Osteocyte (in vitro differentiated cells): ENCODE results near the gene GFY. TPM values are rescaled to one million over a fixed set of nuclear protein-coding genes. Genes with fewer than 3 reads are reported as not detected.
A peak's percentile ranks its signal among the peaks of the same experiment; 100 is the strongest.

Experiments used
- DNase-seq: peaks from one replicate; pipeline ENCODE4 v3.0.0; 2021; ENCODE audit warnings: mixed read lengths; ENCODE audit not compliant: unreplicated experiment; ENCODE audit errors: extremely low spot score
- H3K27ac Mint-ChIP-seq: one replicate; pipeline ENCODE4 v1.8.0; 2021; ENCODE audit warnings: mild to moderate bottlenecking, mixed read lengths; ENCODE audit not compliant: unreplicated experiment
- H3K27me3 Mint-ChIP-seq: one replicate; pipeline ENCODE4 v1.8.0; 2021; ENCODE audit warnings: mixed read lengths; ENCODE audit not compliant: unreplicated experiment
- H3K36me3 Mint-ChIP-seq: one replicate; pipeline ENCODE4 v1.8.0; 2021; ENCODE audit warnings: mixed read lengths; ENCODE audit not compliant: unreplicated experiment
- H3K4me1 Mint-ChIP-seq: one replicate; pipeline ENCODE4 v1.8.0; 2021; ENCODE audit warnings: mixed read lengths; ENCODE audit not compliant: unreplicated experiment
- H3K4me3 Mint-ChIP-seq: one replicate; pipeline ENCODE4 v1.8.0; 2021; ENCODE audit warnings: mild to moderate bottlenecking, moderate library complexity, mixed read lengths; ENCODE audit not compliant: unreplicated experiment
- H3K9me3 Mint-ChIP-seq: one replicate; pipeline ENCODE4 v1.8.0; 2021; ENCODE audit warnings: mixed read lengths; ENCODE audit not compliant: unreplicated experiment
- CTCF ChIP-seq: fragments of 200-600 bp; sonication (generic); IDR thresholded peaks from 2 replicates; pipeline ENCODE4 v1.5.0; 2021; ENCODE audit warnings: antibody characterized with exemption, mild to moderate bottlenecking, moderate library complexity
- total RNA-seq: library from RNA; stranded (reverse); gene quantifications from 2 replicates; pipeline ENCODE4 v1.2.1, GENCODE V29; 2021

The GFY gene
- total RNA-seq, 1 donor from 2014 or later: not detected

DNA sequence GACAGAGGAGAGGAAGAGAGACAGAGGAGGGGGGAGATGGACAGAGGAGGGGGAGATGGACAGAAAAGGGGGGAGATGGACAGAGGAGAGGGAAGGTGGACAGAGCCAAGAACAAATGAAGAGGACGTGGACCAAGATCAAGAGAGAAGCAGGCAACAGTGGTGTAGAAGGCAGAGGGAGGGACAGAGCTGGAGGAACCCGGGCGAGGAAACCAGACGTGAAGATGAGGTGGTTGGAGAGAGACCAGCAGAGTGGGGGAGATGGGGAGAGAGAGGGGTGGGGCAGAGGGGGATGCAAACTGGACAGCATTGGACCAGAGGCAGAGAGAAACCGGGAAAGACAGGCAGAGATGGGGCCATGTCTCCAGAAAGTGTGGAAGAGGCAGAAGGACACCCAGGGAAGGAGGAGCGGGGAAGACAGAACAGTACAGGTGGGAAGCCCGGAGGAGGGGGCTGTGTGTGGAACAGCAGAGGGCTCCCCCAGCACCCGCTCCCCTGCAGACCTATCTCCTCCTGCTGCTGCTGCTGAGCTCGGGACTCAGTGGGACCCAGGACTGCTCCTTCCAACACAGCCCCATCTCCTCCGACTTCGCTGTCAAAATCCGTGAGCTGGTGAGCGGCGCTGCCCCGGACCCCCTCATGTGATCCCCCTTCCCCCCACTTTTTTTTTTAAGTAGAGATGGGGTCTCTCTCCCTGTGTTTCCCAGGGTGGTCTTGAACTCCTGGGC, 50.2 kb downstream of the GFY start:
- Mint-ChIP-seq H3K27ac (peak overlapping the region; percentile 6), H3K9me3 (no peaks in the 10 kb centered on the region), H3K36me3 (peaks cover 5% of the 10 kb centered on the region), H3K4me1 (peaks cover 21% of the 10 kb centered on the region), H3K4me3 (peak overlapping the region; percentile 80), H3K27me3 (no peaks in the 10 kb centered on the region)
- no peak for TF ChIP-seq CTCF
- DNase-seq: no peak

GRCh38 chr19:49475995-49476880, 51.0 kb downstream of the GFY start:
- no peak for DNase-seq
- Mint-ChIP-seq H3K27ac (no peak overlapping the region), H3K4me1 (peaks cover 21% of the 10 kb centered on the region), H3K9me3 (no peaks in the 10 kb centered on the region), H3K4me3 (peak overlapping the region; percentile 14), H3K27me3 (no peaks in the 10 kb centered on the region), H3K36me3 (peaks cover 5% of the 10 kb centered on the region)
- peak; percentile 64 for TF ChIP-seq CTCF

Other genes with a start within 250 kb of the GFY start
- gene SLC6A16, start 100.2 kb upstream of the GFY start, total RNA-seq: 5.3 and 6.0 TPM in 2 replicates
- not detected in 2 replicates for gene CD37, start 90.0 kb upstream of the GFY start, total RNA-seq
- 93.8 and 98.0 TPM in 2 replicates for gene TEAD2, start 63.0 kb upstream of the GFY start, total RNA-seq
- 1.6 and 4.4 TPM in 2 replicates for gene DKKL1, start 61.5 kb upstream of the GFY start, total RNA-seq
- gene KASH5, start 37.1 kb upstream of the GFY start, total RNA-seq: not detected in 2 replicates
- not detected in 2 replicates for gene PTH2, start 1.9 kb upstream of the GFY start, total RNA-seq
- 0.34 and 0.54 TPM in 2 replicates for gene SLC17A7, start 16.1 kb downstream of the GFY start, total RNA-seq
- 80.2 and 84.5 TPM in 2 replicates for gene PIH1D1, start 26.4 kb downstream of the GFY start, total RNA-seq
- gene ALDH16A1, start 27.8 kb downstream of the GFY start, total RNA-seq: 31.8 and 34.0 TPM in 2 replicates
- 10.8 and 11.3 TPM in 2 replicates for gene FLT3LG, start 48.8 kb downstream of the GFY start, total RNA-seq
- 2,592 and 2,617 TPM in 2 replicates for gene RPL13A, start 62.2 kb downstream of the GFY start, total RNA-seq
- gene RPS11, start 71.0 kb downstream of the GFY start, total RNA-seq: 1,892 and 1,912 TPM in 2 replicates
- 253 and 278 TPM in 2 replicates for gene FCGRT, start 87.3 kb downstream of the GFY start, total RNA-seq
- 81.3 and 85.0 TPM in 2 replicates for gene RCN3, start 102.6 kb downstream of the GFY start, total RNA-seq
- 58.7 and 66.2 TPM in 2 replicates for gene NOSIP, start 155.2 kb downstream of the GFY start, total RNA-seq
- gene PRRG2, start 155.9 kb downstream of the GFY start, total RNA-seq: 0.32 and 0.52 TPM in 2 replicates
- gene PRR12, start 165.8 kb downstream of the GFY start, total RNA-seq: 31.6 and 32.9 TPM in 2 replicates
- 67.4 and 67.7 TPM in 2 replicates for gene RRAS, start 214.8 kb downstream of the GFY start, total RNA-seq
- 74.9 and 81.9 TPM in 2 replicates for gene SCAF1, start 216.8 kb downstream of the GFY start, total RNA-seq
- gene IRF3, start 240.5 kb downstream of the GFY start, total RNA-seq: 80.9 and 88.9 TPM in 2 replicates
- 23.6 and 29.3 TPM in 2 replicates for gene BCL2L12, start 240.5 kb downstream of the GFY start, total RNA-seq